ENCODE data around the gene ARFRP1.

GRCh38 chr20:63693083-63693732 lies 14.6 kb downstream of the ARFRP1 start:
- TF ChIP-seq POLR2AphosphoS5 (IDR thresholded peaks at IDR 0.05; ENCODE audit: low read depth, low read length) (no peak), POLR2A (IDR thresholded peaks at IDR 0.05; ENCODE audit: low read depth, low read length) (no peak), TAF1 (IDR thresholded peaks at IDR 0.05; ENCODE audit: borderline replicate concordance, low read depth, low read length) (no peak)

Data from GM12892 (cell line).